Keratinocyte (primary cell): ENCODE measurements around the gene AK2. TPM values are rescaled to one million over a fixed set of nuclear protein-coding genes. Genes with fewer than 3 reads are reported as not detected.

ENCODE experiments used
- DNase-seq: peaks from one replicate; pipeline ENCODE4 v3.0.0-alpha.2; 2011; ENCODE audit warnings: low read depth, missing footprints, low spot score
- FAIRE-seq: peaks from 2 replicates; lab custom pipeline; 2011; peaks lifted over from hg19 to GRCh38; lab: Jason Lieb, UNC
- H2AFZ ChIP-seq: 2 replicates; pipeline ENCODE4 v1.6.0; 2012; ENCODE audit warnings: low read length, control low read depth, inconsistent platforms; ENCODE audit not compliant: control insufficient read depth
- H3K27ac ChIP-seq: 2 replicates; pipeline ENCODE4 v1.5.1; 2011; ENCODE audit warnings: low read length; ENCODE audit not compliant: control insufficient read depth, insufficient read depth
- H3K27me3 ChIP-seq: 3 replicates; pipeline ENCODE4 v1.6.0; 2011; ENCODE audit warnings: low read length; ENCODE audit not compliant: control insufficient read depth, insufficient read depth; ENCODE audit errors: extremely low read depth
- H3K36me3 ChIP-seq, 2 experiments: 2 replicates in 1 of 2; 3 replicates in 1 of 2; pipeline ENCODE4 v1.5.1; 2011; ENCODE audit warnings: low read length in 2 of 2, mild to moderate bottlenecking in 1 of 2; ENCODE audit not compliant: control insufficient read depth in 2 of 2, insufficient read depth in 2 of 2; ENCODE audit errors: extremely low read depth in 1 of 2
- H3K4me1 ChIP-seq: 3 replicates; pipeline ENCODE4 v1.5.1; 2011; ENCODE audit warnings: low read length; ENCODE audit not compliant: control insufficient read depth, insufficient read depth; ENCODE audit errors: extremely low read depth
- H3K4me2 ChIP-seq: 3 replicates; pipeline ENCODE4 v1.6.0; 2011; ENCODE audit warnings: low read depth, low read length; ENCODE audit not compliant: control insufficient read depth, insufficient read depth; ENCODE audit errors: extremely low read depth
- H3K4me3 ChIP-seq, 3 experiments: fragments of 200-600 bp in 1 of 3; sonication (generic) in 1 of 3; 2 replicates in 2 of 3; 3 replicates in 1 of 3; pipeline ENCODE4 v1.5.1; 2011 to 2016; ENCODE audit warnings: low read length in 3 of 3, mild to moderate bottlenecking in 3 of 3, control low read depth in 2 of 3, inconsistent platforms in 1 of 3, low read depth in 1 of 3, mixed read lengths in 1 of 3, mixed run types in 1 of 3, moderate library complexity in 1 of 3; ENCODE audit not compliant: control insufficient read depth in 2 of 3, insufficient read depth in 2 of 3; ENCODE audit errors: extremely low read depth in 1 of 3
- H3K79me2 ChIP-seq: 2 replicates; pipeline ENCODE4 v1.6.0; 2012; ENCODE audit warnings: low read length; ENCODE audit not compliant: control insufficient read depth, insufficient read depth
- H3K9ac ChIP-seq: 3 replicates; pipeline ENCODE4 v1.6.0; 2011; ENCODE audit warnings: low read length; ENCODE audit not compliant: control insufficient read depth, insufficient read depth; ENCODE audit errors: extremely low read depth
- H3K9me1 ChIP-seq: 3 replicates; pipeline ENCODE4 v1.6.0; 2011; ENCODE audit warnings: low read length; ENCODE audit not compliant: control insufficient read depth, insufficient read depth; ENCODE audit errors: extremely low read depth
- H3K9me3 ChIP-seq: 2 replicates; pipeline ENCODE4 v1.5.1; 2012; ENCODE audit warnings: low read depth, low read length; ENCODE audit not compliant: control insufficient read depth
- H4K20me1 ChIP-seq: 3 replicates; pipeline ENCODE4 v1.6.0; 2011; ENCODE audit warnings: low read length; ENCODE audit not compliant: control insufficient read depth, insufficient read depth; ENCODE audit errors: extremely low read depth
- CTCF ChIP-seq, 3 experiments: IDR thresholded peaks in 1 of 3; conservative IDR thresholded peaks in 1 of 3; optimal IDR thresholded peaks in 1 of 3; 2 replicates in 2 of 3; 3 replicates in 1 of 3; pipeline versions ENCODE3 to v1.5.1; 2011; ENCODE audit warnings: low read length in 3 of 3, mild to moderate bottlenecking in 3 of 3, moderate library complexity in 2 of 3, control low read depth in 1 of 3, inconsistent platforms in 1 of 3; ENCODE audit not compliant: insufficient read depth in 2 of 3; ENCODE audit errors: extremely low read depth in 1 of 3
- EZH2 ChIP-seq: IDR thresholded peaks from one replicate; pipeline ENCODE4 v1.6.1; 2012; ENCODE audit warnings: inconsistent platforms, mild to moderate bottlenecking, low read length, moderate library complexity
- dilution Hi-C: fragments of 300-500 bp; cut with MboI; formaldehyde crosslinking; loops from one replicate; pipeline ENCODE4 v1.7.0; 2020; ENCODE audit warnings: low sequenced_read_pairs; ENCODE audit not compliant: extremely low pct_ligation_motif_present
- polyA plus RNA-seq, 5 experiments: library from polyadenylated mRNA; depleted of rRNA in 3 of 5; stranded (reverse) in 3 of 5; stranded (forward) in 1 of 5; unstranded in 1 of 5; fragments of >200 nt; gene quantifications; 1 replicate in 1 of 5; 2 replicates in 3 of 5; 3 replicates in 1 of 5; pipeline versions ENCODE4 v1.2.1 to v1.2.3, GENCODE V29; 2011 to 2012; ENCODE audit warnings: missing spikeins in 2 of 5, low read depth in 1 of 5, low replicate concordance in 1 of 5

Gene AK2
- polyA plus RNA-seq, 1 donor (not counting 4 experiments of a cell fraction or from before 2014, with no cell fraction given) = 258 TPM

- peaks cover 2% of the 10 kb centered on the region for H3K9me1 ChIP-seq
- dilution Hi-C loops = no loop called here
- H3K9ac ChIP-seq = peak overlapping the region; percentile 33
- H4K20me1 ChIP-seq = peaks cover 2% of the 10 kb centered on the region
- no peak for TF ChIP-seq EZH2
- no peak for TF ChIP-seq CTCF (optimal IDR thresholded peaks at IDR 0.05 in 1 of 3, IDR thresholded peaks at IDR 0.05 in 1 of 3, conservative IDR thresholded peaks at IDR 0.05 in 1 of 3; ENCODE audit: extremely low read depth in 1 of 3, insufficient read depth in 2 of 3, low read length in 3 of 3)
- peak overlapping the region in 1 of 3 experiments; percentile 4 for H3K4me3 ChIP-seq
- H2AFZ ChIP-seq = peak overlapping the region; percentile 50
- FAIRE-seq (no peak), DNase-seq (no peak)
- H3K36me3 ChIP-seq = peaks cover 0 to under 1% of the 10 kb centered on the region in 2 experiments
- peak overlapping the region; percentile 26 for H3K4me2 ChIP-seq
- H3K9me3 ChIP-seq = no peaks in the 10 kb centered on the region
- H3K27ac ChIP-seq = peak overlapping the region; percentile 68
- peaks cover 25% of the 10 kb centered on the region for H3K4me1 ChIP-seq
- H3K79me2 ChIP-seq = peaks cover 11% of the 10 kb centered on the region
- no peaks in the 10 kb centered on the region for H3K27me3 ChIP-seq
These were observed 68.7 kb downstream of the AK2 start for GRCh38 chr1:32967888-32968568.

- H3K9me1 ChIP-seq = peaks cover 3% of the 10 kb centered on the region
- H3K9me3 ChIP-seq = no peaks in the 10 kb centered on the region
- peaks cover 12% of the 10 kb centered on the region for H4K20me1 ChIP-seq
- no peak overlapping the region for H3K4me2 ChIP-seq
- DNase-seq (no peak), FAIRE-seq (no peak)
- H3K4me3 ChIP-seq = no peak overlapping the region
- peaks cover 0 to 5% of the 10 kb centered on the region in 2 experiments for H3K36me3 ChIP-seq
- H3K4me1 ChIP-seq = peaks cover 26% of the 10 kb centered on the region
- TF ChIP-seq EZH2 (no peak), CTCF (optimal IDR thresholded peaks at IDR 0.05 in 1 of 3, IDR thresholded peaks at IDR 0.05 in 1 of 3, conservative IDR thresholded peaks at IDR 0.05 in 1 of 3; ENCODE audit: extremely low read depth in 1 of 3, insufficient read depth in 2 of 3, low read length in 3 of 3) (no peak)
- dilution Hi-C loops = no loop called here
- no peak overlapping the region for H2AFZ ChIP-seq
- H3K79me2 ChIP-seq = peaks cover 22% of the 10 kb centered on the region
- no peak overlapping the region for H3K9ac ChIP-seq
- H3K27me3 ChIP-seq = no peaks in the 10 kb centered on the region
- no peak overlapping the region for H3K27ac ChIP-seq
These were observed 69.8 kb downstream of the AK2 start for GRCh38 chr1:32966900-32967299.
